Parathyroid adenoma (tissue), 2 donors: ENCODE measurements around the gene LHX1.

Experiments used
- H2AFZ ChIP-seq: fragments of 300-600 bp; sonication (generic); one replicate; pipeline ENCODE4 v1.7.0; 2017; ENCODE audit warnings: antibody characterized with exemption, mild to moderate bottlenecking
- H3K27ac ChIP-seq: fragments of 300-600 bp; sonication (generic); one replicate; pipeline ENCODE4 v1.7.0; 2017
- H3K27me3 ChIP-seq: fragments of 300-600 bp; sonication (generic); one replicate; pipeline ENCODE4 v1.7.0; 2017; ENCODE audit warnings: low read length; ENCODE audit not compliant: control insufficient read depth, insufficient read depth
- H3K36me3 ChIP-seq: fragments of 300-600 bp; sonication (generic); one replicate; pipeline ENCODE4 v1.7.0; 2017; ENCODE audit warnings: low read length; ENCODE audit not compliant: control insufficient read depth, insufficient read depth
- H3K4me1 ChIP-seq: fragments of 300-600 bp; sonication (generic); one replicate; pipeline ENCODE4 v1.7.0; 2017; ENCODE audit warnings: control low read depth
- H3K4me2 ChIP-seq: fragments of 300-600 bp; sonication (generic); one replicate; pipeline ENCODE4 v1.7.0; 2017; ENCODE audit warnings: low read length
- H3K4me3 ChIP-seq: fragments of 300-600 bp; sonication (generic); one replicate; pipeline ENCODE4 v1.7.0; 2017; ENCODE audit warnings: low read depth, low read length
- H3K79me2 ChIP-seq: fragments of 300-600 bp; sonication (generic); one replicate; pipeline ENCODE4 v1.7.0; 2017; ENCODE audit warnings: control low read depth
- H3K9ac ChIP-seq: fragments of 300-600 bp; sonication (generic); one replicate; pipeline ENCODE4 v1.7.0; 2017; ENCODE audit warnings: mild to moderate bottlenecking
- H3K9me3 ChIP-seq: fragments of 300-600 bp; sonication (generic); one replicate; pipeline ENCODE4 v1.7.0; 2017; ENCODE audit warnings: low read length; ENCODE audit not compliant: control insufficient read depth
- CTCF ChIP-seq: fragments of 300-600 bp; sonication (generic); IDR thresholded peaks from one replicate; pipeline ENCODE4 v1.7.0; 2017; ENCODE audit warnings: antibody characterized with exemption, mild to moderate bottlenecking
- donor health status: primary hyperparathyroidism.

LHX1 gene

GRCh38 chr17:36900160-36900512 is 37.1 kb upstream of the LHX1 start:
- Histone ChIP-seq H3K4me3 (no peak overlapping the region), H3K4me1 (no peaks in the 10 kb centered on the region), H3K27me3 (no peaks in the 10 kb centered on the region), H3K36me3 (no peaks in the 10 kb centered on the region), H3K9me3 (no peaks in the 10 kb centered on the region), H3K9ac (no peak overlapping the region), H3K4me2 (no peak overlapping the region), H2AFZ (no peak overlapping the region), H3K27ac (no peak overlapping the region), H3K79me2 (no peaks in the 10 kb centered on the region)
- no peak for TF ChIP-seq CTCF

GRCh38 chr17:36901506-36901905 is 35.8 kb upstream of the LHX1 start:
- H3K9me3 ChIP-seq = no peaks in the 10 kb centered on the region
- H3K27ac ChIP-seq = no peak overlapping the region
- no peak overlapping the region for H3K9ac ChIP-seq
- H3K4me1 ChIP-seq = no peaks in the 10 kb centered on the region
- no peak overlapping the region for H2AFZ ChIP-seq
- no peak overlapping the region for H3K4me2 ChIP-seq
- no peaks in the 10 kb centered on the region for H3K27me3 ChIP-seq
- H3K79me2 ChIP-seq = no peaks in the 10 kb centered on the region
- H3K4me3 ChIP-seq = no peak overlapping the region
- H3K36me3 ChIP-seq = no peaks in the 10 kb centered on the region
- TF ChIP-seq CTCF = no peak

GRCh38 chr17:36907407-36907806 is 29.9 kb upstream of the LHX1 start:
- Histone ChIP-seq H3K4me2 (no peak overlapping the region), H3K9me3 (no peaks in the 10 kb centered on the region), H3K27me3 (no peaks in the 10 kb centered on the region), H3K27ac (no peak overlapping the region), H3K4me1 (no peaks in the 10 kb centered on the region), H3K9ac (no peak overlapping the region), H3K36me3 (no peaks in the 10 kb centered on the region), H3K4me3 (no peak overlapping the region), H2AFZ (no peak overlapping the region), H3K79me2 (no peaks in the 10 kb centered on the region)
- no peak for TF ChIP-seq CTCF

GRCh38 chr17:36910513-36910912 is 26.8 kb upstream of the LHX1 start:
- no peaks in the 10 kb centered on the region for H3K9me3 ChIP-seq
- no peaks in the 10 kb centered on the region for H3K27me3 ChIP-seq
- H3K36me3 ChIP-seq = no peaks in the 10 kb centered on the region
- no peak overlapping the region for H3K4me2 ChIP-seq
- no peak for TF ChIP-seq CTCF
- no peak overlapping the region for H2AFZ ChIP-seq
- no peaks in the 10 kb centered on the region for H3K4me1 ChIP-seq
- no peak overlapping the region for H3K4me3 ChIP-seq
- H3K9ac ChIP-seq = no peak overlapping the region
- no peaks in the 10 kb centered on the region for H3K79me2 ChIP-seq
- no peak overlapping the region for H3K27ac ChIP-seq

GRCh38 chr17:36911001-36911400 is 26.3 kb upstream of the LHX1 start:
- no peak for TF ChIP-seq CTCF
- H3K9me3 ChIP-seq = no peaks in the 10 kb centered on the region
- H3K4me2 ChIP-seq = no peak overlapping the region
- H3K27ac ChIP-seq = no peak overlapping the region
- no peaks in the 10 kb centered on the region for H3K36me3 ChIP-seq
- no peaks in the 10 kb centered on the region for H3K79me2 ChIP-seq
- H2AFZ ChIP-seq = no peak overlapping the region
- no peak overlapping the region for H3K9ac ChIP-seq
- no peaks in the 10 kb centered on the region for H3K4me1 ChIP-seq
- H3K4me3 ChIP-seq = no peak overlapping the region
- no peaks in the 10 kb centered on the region for H3K27me3 ChIP-seq
